Tibial nerve (tissue), 4 donors: ENCODE data around the gene SLIT3.

ENCODE experiments used
- CTCF ChIP-seq, 5 experiments: fragments of 200-600 bp in 3 of 5; fragments of 450-650 bp in 2 of 5; sonication (generic) in 3 of 5; IDR thresholded peaks; one replicate each; pipeline ENCODE4 v1.5.1; 2016 to 2019; ENCODE audit warnings: antibody characterized with exemption in 5 of 5, mild to moderate bottlenecking in 3 of 5, moderate library complexity in 2 of 5
- EP300 ChIP-seq, 2 donors: sonication (generic); formaldehyde crosslinking; IDR thresholded peaks; one replicate each; pipeline ENCODE4 v1.6.1; 2017; ENCODE audit warnings: antibody characterized with exemption in 2 of 2, mild to moderate bottlenecking in 1 of 2
- POLR2A ChIP-seq, 2 donors: fragments of 450-650 bp; IDR thresholded peaks; one replicate each; pipeline ENCODE4 v1.6.1; 2017; ENCODE audit warnings: antibody characterized with exemption in 2 of 2, mild to moderate bottlenecking in 2 of 2, moderate library complexity in 2 of 2

- TF ChIP-seq CTCF (IDR thresholded peaks at IDR 0.05) (no peak), EP300 (IDR thresholded peaks at IDR 0.05) (no peak), POLR2A (IDR thresholded peaks at IDR 0.05) (no peak)
Measured at GRCh38 chr5:168985454-168985853, 315.5 kb downstream of the SLIT3 start.
